Epidermal melanocyte (primary cell): ENCODE data around the gene TRAF7.
"Not testable (repeated sequence)": the region's sequence is repeated elsewhere in the genome, so short reads cannot be mapped to it uniquely, and the experiment has no call there.

ENCODE experiments used
- DNase-seq: peaks from one replicate; pipeline ENCODE4 v3.0.0; 2011; ENCODE audit warnings: low spot score; ENCODE audit not compliant: insufficient read length

Gene TRAF7

GRCh38 chr16:2155091-2155950 is at the start of gene TRAF7:
TSS of gene TRAF7 (plus strand) at chr16:2155782. CDS start at chr16:2163921, 8,139 bp downstream.
- peak; percentile 100 for DNase-seq

DNA sequence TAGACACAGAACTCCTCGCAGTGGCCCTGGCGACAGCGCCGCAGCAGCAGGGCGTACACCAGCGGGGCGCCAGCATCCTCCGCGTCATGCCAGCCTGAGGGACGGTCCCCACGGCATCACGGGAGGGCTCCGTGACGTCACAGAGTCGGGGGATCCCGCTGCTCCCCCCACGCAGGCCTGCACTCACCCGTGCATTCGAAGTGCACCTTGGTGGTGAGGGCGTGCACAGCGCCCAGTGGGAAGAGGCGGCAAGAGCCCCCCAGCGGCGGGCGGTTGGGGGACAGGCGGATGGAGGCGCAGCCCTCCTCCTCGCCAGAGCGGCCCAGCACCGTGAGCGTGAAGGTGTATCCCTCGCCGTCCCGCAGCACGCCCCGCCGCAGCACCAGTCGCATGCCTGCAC is 49.4 kb upstream of the TRAF7 start:
- not testable (repeated sequence) for DNase-seq

- peak; percentile 17 for DNase-seq
Measured at GRCh38 chr16:2107121-2107790, 48.3 kb upstream of the TRAF7 start.

GRCh38 chr16:2107791-2108125 is 47.8 kb upstream of the TRAF7 start:
- DNase-seq, result not testable (repeated sequence)

DNA sequence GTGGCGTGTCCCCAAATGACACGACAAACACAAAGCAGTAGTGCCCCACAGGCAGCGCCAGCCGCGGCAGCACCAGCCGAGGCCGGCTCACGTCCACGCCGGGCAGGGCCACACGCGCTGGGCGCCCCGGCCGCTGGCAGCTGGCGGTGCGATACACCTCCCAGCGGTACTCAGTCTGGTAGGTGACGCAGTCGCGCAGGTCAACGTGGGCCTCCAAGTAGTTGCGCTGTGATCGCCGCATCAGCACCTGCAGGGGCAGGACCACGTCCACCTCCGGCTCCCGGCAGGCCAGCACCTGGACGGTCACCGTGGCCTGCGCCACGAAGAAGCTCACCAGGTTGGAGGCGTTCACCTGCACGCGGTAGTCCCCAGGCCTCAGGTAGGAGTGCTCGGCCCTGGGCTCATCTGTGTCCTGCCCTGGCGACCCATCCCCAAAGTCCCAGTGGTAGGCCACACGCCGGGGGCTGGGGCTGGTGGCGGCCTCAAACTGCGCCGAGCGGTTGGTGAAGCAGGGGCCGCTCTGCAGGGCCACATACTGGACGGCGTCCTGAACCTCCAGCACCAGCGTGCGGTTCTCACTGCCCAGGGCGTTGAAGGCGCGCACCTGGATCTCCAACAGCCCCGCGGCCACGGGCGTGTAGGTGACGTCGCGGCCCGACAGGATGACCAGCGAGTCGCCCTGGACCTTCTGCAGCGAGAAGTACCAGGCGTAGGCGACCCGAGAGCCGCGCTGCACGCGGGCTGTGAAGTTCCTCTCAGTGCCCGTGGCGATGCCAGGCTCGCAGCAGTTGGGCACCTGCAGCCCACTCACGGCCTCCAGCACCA is 46.9 kb upstream of the TRAF7 start:
- not testable (repeated sequence) for DNase-seq

GRCh38 chr16:2109271-2109580 is 46.4 kb upstream of the TRAF7 start:
- not testable (repeated sequence) for DNase-seq

DNA sequence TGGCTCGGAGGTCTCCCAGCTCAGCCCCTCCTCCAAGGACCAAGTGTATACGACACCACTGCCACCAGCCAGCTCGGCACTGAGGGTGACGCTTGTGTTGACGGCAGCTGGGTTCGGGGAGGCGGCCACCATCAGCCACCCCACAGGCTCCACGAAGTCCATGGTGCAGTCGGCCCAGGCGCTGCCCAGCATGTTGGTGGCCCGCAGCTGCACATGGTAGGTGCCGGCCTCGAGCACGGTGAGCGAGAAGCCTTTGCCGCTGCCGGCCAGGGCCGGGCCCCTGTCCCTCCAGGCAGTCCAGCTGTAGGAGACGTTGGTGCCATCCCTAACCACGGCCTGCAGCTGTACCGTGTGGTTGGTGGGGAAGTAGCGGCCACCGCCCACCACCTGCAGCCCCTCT is 45.7 kb upstream of the TRAF7 start:
- DNase-seq, result not testable (repeated sequence)

- DNase-seq, result not testable (repeated sequence)
Measured at GRCh38 chr16:2110332-2111008, 45.1 kb upstream of the TRAF7 start.

- DNase-seq, result not testable (repeated sequence)
Measured at GRCh38 chr16:2111009-2111353, 44.6 kb upstream of the TRAF7 start.

DNA sequence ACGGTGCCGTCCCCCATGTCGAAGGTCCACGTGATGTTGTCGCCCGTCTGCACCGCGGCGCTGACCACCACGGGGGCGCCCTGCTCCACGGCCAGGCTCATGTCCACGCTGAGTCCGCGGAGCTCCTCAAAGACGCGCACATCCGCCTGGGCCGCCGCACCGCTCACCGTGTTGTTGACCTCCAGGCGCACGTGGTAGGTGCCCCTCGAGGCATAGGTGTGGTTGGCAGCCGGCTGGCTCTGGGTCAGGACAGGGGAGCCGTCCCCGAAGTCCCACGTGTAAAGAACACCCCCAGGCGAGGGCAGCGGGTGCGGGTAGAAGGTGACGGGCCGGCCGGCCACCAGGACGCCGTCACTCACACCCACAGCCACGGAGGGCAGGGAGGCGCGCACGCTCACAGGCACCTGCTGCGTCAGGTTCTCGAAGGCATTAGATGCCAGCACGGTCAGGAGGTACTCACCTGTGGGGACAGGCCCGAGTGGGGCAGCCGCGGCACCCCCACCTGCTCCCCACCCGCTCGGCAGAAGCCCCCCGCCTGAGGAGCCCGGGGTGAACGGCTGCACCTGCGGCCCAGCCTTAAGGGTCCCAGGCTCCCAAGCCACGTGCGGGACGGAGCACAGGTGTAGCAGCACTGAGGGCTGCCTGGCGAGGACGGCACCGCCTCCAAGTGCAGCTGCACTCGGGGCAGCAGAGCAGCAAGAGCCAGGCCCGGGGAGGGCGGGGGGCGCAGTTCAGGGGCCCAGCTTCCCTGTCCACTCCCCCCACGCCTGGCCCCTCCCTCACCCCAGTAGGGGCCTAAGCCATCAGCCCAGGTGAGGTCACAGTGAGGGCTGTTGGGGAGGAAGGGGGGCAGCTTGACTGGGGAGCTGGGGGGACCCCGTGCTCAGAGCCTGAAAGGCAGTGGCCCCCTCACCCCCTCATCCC is 43.9 kb upstream of the TRAF7 start:
- not testable (repeated sequence) for DNase-seq

GRCh38 chr16:2112539-2113106 is 43.0 kb upstream of the TRAF7 start:
- DNase-seq, result not testable (repeated sequence)

- DNase-seq, result not testable (repeated sequence)
Measured at GRCh38 chr16:2114225-2114624, 41.4 kb upstream of the TRAF7 start.

- DNase-seq, result not testable (repeated sequence)
Measured at GRCh38 chr16:2114885-2115590, 40.5 kb upstream of the TRAF7 start.

DNA sequence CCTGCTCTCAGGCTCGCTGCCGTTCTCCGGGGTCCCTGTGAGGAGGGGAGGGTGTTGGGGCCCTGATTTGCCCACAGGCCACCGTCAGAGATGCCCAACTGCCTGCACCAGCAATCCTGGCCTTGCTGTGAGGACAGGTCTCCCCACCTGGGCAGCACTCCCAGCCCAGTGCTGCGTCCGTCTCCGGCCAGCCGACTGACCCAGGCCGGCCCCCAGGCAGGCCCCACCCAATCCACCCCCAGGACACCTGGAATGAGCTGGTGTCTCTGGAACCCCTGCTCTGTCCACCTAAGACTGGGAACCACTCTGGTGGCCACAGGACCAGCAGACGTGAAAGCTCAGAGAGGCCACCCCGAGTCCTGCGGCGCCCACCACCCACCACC is 40.0 kb upstream of the TRAF7 start:
- no peak for DNase-seq

DNA sequence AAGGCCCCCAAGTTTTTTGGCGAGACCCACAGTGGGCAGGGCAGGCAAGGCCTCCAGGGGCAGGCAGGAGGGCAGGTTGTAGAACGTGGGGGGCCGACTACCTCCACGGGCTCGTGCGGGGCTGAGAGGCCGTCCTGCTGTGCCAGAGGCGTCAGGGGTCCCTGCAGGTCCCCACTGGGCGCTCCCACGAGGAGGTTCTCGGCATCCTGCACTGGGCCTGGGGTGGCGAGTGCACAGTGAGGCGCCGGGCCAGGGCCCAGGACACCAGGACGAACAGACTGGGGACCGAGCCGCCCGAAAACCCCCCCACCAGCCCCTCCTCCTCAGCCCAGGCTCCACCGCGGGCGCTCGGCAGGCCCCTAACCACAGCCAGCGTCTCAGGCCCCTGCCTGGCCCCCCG is 39.2 kb upstream of the TRAF7 start:
- not testable (repeated sequence) for DNase-seq

DNA sequence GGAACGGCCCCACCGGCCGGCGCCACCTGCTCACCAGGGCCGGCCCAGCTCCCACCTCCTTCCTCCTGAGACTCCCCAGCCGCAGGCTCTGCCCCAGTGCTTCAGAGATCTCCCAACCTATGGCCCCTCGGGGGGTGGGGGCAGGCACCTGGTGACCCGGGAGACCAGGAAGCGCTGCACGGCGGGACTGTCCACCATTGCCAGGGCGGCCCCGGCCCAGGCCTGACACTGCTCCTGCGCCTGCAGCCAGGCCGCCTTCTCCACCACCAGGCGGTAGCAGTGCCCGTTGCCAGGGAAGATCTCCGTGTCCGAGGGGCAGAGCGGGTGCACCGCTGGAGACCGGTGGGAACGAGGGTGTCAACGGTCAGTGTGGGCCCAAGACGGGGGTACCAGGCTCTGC is 38.2 kb upstream of the TRAF7 start:
- DNase-seq, result not testable (repeated sequence)

GRCh38 chr16:2117960-2118722 is 37.4 kb upstream of the TRAF7 start:
- DNase-seq, result not testable (repeated sequence)

GRCh38 chr16:2121325-2121724 is 34.3 kb upstream of the TRAF7 start:
- DNase-seq, result not testable (repeated sequence)

- DNase-seq, result no peak
Measured at GRCh38 chr16:2121853-2122252, 33.7 kb upstream of the TRAF7 start.
